ENCODE data around the gene FBXO27.

DNA sequence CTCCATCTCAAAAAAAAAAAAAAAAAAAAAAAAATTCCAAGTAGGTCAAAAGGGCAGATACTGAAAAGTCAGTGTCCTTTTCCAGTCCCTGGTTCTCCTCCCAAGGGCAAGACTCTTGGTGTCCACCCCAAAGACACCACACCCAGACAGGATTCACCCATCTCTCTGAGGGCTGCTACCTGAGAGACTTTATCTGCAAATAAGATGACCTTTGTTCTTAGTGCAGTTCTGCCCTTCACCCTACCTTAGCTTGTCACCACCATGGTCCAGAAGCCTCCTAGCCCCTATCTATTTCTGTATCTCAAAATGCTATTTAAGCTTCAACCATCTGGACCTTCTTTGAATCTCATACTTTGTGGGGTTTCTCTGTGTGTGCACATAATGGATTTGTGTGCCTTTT is 4.2 kb upstream of the FBXO27 start:
- TF ChIP-seq, protein P1, sequence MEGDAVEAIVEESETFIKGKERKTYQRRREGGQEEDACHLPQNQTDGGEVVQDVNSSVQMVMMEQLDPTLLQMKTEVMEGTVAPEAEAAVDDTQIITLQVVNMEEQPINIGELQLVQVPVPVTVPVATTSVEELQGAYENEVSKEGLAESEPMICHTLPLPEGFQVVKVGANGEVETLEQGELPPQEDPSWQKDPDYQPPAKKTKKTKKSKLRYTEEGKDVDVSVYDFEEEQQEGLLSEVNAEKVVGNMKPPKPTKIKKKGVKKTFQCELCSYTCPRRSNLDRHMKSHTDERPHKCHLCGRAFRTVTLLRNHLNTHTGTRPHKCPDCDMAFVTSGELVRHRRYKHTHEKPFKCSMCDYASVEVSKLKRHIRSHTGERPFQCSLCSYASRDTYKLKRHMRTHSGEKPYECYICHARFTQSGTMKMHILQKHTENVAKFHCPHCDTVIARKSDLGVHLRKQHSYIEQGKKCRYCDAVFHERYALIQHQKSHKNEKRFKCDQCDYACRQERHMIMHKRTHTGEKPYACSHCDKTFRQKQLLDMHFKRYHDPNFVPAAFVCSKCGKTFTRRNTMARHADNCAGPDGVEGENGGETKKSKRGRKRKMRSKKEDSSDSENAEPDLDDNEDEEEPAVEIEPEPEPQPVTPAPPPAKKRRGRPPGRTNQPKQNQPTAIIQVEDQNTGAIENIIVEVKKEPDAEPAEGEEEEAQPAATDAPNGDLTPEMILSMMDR (IDR thresholded peaks at IDR 0.05), result no peak
- TF ChIP-seq POLR2A (IDR thresholded peaks at IDR 0.05), result no peak

Measured in Peyer's patch (tissue), 4 donors.